ENCODE measurements around the gene MBIP. TPM values are rescaled to one million over a fixed set of nuclear protein-coding genes. Genes with fewer than 3 reads are reported as not detected.

MBIP gene
- total RNA-seq, 1 experiment from 2014 or later, result 19.1 TPM

- H3K9ac ChIP-seq (ENCODE audit: low read length), result no peak overlapping the region
- no peak for ATAC-seq
- ChIA-PET CTCF (no interaction called here), POLR2A (no interaction called here), RAD21 (ENCODE audit: low non-redundant PET in 1 of 2, low total read pairs in 2 of 2, uncharacterized antibody in 2 of 2, unreplicated experiment in 2 of 2) (no interaction called here)
- no peak for DNase-seq (ENCODE audit: low read depth, low spot score)
- peaks cover 69% of the 10 kb centered on the region for H3K79me2 ChIP-seq (ENCODE audit: insufficient read depth, low read length)
- intact Hi-C loops (cut with micrococcal nuclease), result loop anchor here (10.0 kb wide), 1 partner anchor 431 kb away; no protein-coding TSS in a partner anchor
- no peak overlapping the region for H2AFZ ChIP-seq (ENCODE audit: low read depth, low read length, poor library complexity, severe bottlenecking)
- BruUV-seq (replicated peaks), result no TSS peak
- H3K36me3 ChIP-seq (ENCODE audit: control insufficient read depth in 1 of 2, insufficient read depth in 2 of 2, low read length in 2 of 2), result peaks cover 0 to 11% of the 10 kb centered on the region in 2 experiments; a peak in 3 of 4 replicates
- no peak for TF ChIP-seq POLR2A (IDR thresholded peaks at IDR 0.05; ENCODE audit: borderline replicate concordance, extremely low read depth, insufficient read depth, insufficient read length)
- TF ChIP-seq ELF1 (IDR thresholded peaks at IDR 0.05; ENCODE audit: borderline replicate concordance, low read depth), result no peak
- TF ChIP-seq, protein P1, sequence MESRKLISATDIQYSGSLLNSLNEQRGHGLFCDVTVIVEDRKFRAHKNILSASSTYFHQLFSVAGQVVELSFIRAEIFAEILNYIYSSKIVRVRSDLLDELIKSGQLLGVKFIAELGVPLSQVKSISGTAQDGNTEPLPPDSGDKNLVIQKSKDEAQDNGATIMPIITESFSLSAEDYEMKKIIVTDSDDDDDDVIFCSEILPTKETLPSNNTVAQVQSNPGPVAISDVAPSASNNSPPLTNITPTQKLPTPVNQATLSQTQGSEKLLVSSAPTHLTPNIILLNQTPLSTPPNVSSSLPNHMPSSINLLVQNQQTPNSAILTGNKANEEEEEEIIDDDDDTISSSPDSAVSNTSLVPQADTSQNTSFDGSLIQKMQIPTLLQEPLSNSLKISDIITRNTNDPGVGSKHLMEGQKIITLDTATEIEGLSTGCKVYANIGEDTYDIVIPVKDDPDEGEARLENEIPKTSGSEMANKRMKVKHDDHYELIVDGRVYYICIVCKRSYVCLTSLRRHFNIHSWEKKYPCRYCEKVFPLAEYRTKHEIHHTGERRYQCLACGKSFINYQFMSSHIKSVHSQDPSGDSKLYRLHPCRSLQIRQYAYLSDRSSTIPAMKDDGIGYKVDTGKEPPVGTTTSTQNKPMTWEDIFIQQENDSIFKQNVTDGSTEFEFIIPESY (IDR thresholded peaks at IDR 0.05; ENCODE audit: extremely low read depth, insufficient replicate concordance, low read length), result no peak
- no peak for TF ChIP-seq CBX3 (IDR thresholded peaks at IDR 0.05; ENCODE audit: low read depth)
- TF ChIP-seq, protein P2, sequence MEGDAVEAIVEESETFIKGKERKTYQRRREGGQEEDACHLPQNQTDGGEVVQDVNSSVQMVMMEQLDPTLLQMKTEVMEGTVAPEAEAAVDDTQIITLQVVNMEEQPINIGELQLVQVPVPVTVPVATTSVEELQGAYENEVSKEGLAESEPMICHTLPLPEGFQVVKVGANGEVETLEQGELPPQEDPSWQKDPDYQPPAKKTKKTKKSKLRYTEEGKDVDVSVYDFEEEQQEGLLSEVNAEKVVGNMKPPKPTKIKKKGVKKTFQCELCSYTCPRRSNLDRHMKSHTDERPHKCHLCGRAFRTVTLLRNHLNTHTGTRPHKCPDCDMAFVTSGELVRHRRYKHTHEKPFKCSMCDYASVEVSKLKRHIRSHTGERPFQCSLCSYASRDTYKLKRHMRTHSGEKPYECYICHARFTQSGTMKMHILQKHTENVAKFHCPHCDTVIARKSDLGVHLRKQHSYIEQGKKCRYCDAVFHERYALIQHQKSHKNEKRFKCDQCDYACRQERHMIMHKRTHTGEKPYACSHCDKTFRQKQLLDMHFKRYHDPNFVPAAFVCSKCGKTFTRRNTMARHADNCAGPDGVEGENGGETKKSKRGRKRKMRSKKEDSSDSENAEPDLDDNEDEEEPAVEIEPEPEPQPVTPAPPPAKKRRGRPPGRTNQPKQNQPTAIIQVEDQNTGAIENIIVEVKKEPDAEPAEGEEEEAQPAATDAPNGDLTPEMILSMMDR (IDR thresholded peaks at IDR 0.05 in 2 of 3, conservative IDR thresholded peaks at IDR 0.05 in 1 of 3; ENCODE audit: borderline replicate concordance in 1 of 3, insufficient read depth in 1 of 3, low read depth in 2 of 3, low read length in 2 of 3), result no peak
- TF ChIP-seq, protein P3, sequence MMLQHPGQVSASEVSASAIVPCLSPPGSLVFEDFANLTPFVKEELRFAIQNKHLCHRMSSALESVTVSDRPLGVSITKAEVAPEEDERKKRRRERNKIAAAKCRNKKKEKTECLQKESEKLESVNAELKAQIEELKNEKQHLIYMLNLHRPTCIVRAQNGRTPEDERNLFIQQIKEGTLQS (IDR thresholded peaks at IDR 0.05), result no peak
- TF ChIP-seq EGR1 (IDR thresholded peaks at IDR 0.05; ENCODE audit: low read depth), result no peak
- TF ChIP-seq JUND (IDR thresholded peaks at IDR 0.05), result no peak
- TF ChIP-seq, protein P4, sequence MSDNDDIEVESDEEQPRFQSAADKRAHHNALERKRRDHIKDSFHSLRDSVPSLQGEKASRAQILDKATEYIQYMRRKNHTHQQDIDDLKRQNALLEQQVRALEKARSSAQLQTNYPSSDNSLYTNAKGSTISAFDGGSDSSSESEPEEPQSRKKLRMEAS (IDR thresholded peaks at IDR 0.05), result no peak
- no peak for TF ChIP-seq EZH2 (IDR thresholded peaks at IDR 0.05)
- no peak for TF ChIP-seq CEBPB (IDR thresholded peaks at IDR 0.05; ENCODE audit: low read depth)
- no peak for TF ChIP-seq TCF7L2 (IDR thresholded peaks at IDR 0.05; ENCODE audit: borderline replicate concordance, extremely low read depth, insufficient read depth, insufficient read length)
- peaks cover 25 to 36% of the 10 kb centered on the region in 2 experiments for H3K4me1 ChIP-seq (ENCODE audit: control insufficient read depth in 1 of 2, insufficient read depth in 2 of 2, low read length in 2 of 2)
- H3K9me2 ChIP-seq (ENCODE audit: insufficient read depth), result no peaks in the 10 kb centered on the region
- H3K27me3 ChIP-seq (ENCODE audit: insufficient read depth, low read length), result no peaks in the 10 kb centered on the region
- no peaks in the 10 kb centered on the region for H3K9me3 ChIP-seq (ENCODE audit: control insufficient read depth in 1 of 2, insufficient read depth in 1 of 2, low read depth in 1 of 2, low read length in 2 of 2)
- H3K4me2 ChIP-seq (ENCODE audit: low read length), result no peak overlapping the region; the same call in 1 of the 2 replicates
- H3K4me3 ChIP-seq (replicated peaks in 1 of 2; ENCODE audit: low read depth in 1 of 2, low read length in 2 of 2), result no peak overlapping the region
- no peak overlapping the region for H3K27ac ChIP-seq (ENCODE audit: low read depth, low read length)
- H4K20me1 ChIP-seq (ENCODE audit: insufficient read depth), result peaks cover 5% of the 10 kb centered on the region; the same call in 1 of the 2 replicates
Observed at GRCh38 chr14:36315159-36315853, 5.1 kb downstream of the MBIP start.
